ENCODE measurements around the gene NOSTRIN.

The NOSTRIN gene

DNA sequence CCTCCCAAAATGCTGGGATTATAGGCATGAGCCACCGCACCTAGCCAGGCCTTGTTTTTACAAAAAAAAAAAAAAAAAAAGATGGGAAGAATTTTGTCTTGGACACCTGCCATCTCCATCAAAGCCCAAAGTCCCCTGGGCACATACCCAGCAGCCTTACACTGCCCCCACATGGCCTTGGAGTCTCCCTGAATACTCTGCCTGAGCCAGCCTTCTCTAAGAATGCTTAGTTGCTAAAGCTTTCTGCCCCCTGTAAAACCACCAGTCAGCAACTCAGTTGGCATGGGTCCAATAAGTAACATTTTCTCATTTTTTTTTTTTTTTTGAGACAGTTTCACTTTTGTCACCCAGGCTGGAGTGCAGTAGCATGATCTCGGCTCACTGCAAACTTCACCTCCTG is 47.2 kb downstream of the NOSTRIN start:
- no peaks in the 10 kb centered on the region for H3K36me3 ChIP-seq (replicated peaks; ENCODE audit: insufficient read depth, low read length)
- H3K79me2 ChIP-seq (ENCODE audit: low read length) = no peaks in the 10 kb centered on the region
- H4K20me1 ChIP-seq (ENCODE audit: insufficient read depth, low read length) = no peaks in the 10 kb centered on the region
- no peak overlapping the region for H3K4me3 ChIP-seq (ENCODE audit: low read length)
- no peak for TF ChIP-seq EZH2 (optimal IDR thresholded peaks at IDR 0.05; ENCODE audit: low read depth, low read length)
- TF ChIP-seq, protein P1, sequence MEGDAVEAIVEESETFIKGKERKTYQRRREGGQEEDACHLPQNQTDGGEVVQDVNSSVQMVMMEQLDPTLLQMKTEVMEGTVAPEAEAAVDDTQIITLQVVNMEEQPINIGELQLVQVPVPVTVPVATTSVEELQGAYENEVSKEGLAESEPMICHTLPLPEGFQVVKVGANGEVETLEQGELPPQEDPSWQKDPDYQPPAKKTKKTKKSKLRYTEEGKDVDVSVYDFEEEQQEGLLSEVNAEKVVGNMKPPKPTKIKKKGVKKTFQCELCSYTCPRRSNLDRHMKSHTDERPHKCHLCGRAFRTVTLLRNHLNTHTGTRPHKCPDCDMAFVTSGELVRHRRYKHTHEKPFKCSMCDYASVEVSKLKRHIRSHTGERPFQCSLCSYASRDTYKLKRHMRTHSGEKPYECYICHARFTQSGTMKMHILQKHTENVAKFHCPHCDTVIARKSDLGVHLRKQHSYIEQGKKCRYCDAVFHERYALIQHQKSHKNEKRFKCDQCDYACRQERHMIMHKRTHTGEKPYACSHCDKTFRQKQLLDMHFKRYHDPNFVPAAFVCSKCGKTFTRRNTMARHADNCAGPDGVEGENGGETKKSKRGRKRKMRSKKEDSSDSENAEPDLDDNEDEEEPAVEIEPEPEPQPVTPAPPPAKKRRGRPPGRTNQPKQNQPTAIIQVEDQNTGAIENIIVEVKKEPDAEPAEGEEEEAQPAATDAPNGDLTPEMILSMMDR (IDR thresholded peaks at IDR 0.05; ENCODE audit: low read length) = peak; percentile 37
- H3K27ac ChIP-seq (ENCODE audit: low read length) = no peak overlapping the region
- no peak overlapping the region for H3K4me2 ChIP-seq (ENCODE audit: low read depth, low read length)
- H3F3A ChIP-seq (ENCODE audit: insufficient read depth, low read length) = no peaks in the 10 kb centered on the region
- DNase-seq = peak; percentile 87
- no peak overlapping the region for H2AFZ ChIP-seq (ENCODE audit: low read length)
- H3K27me3 ChIP-seq (replicated peaks; ENCODE audit: insufficient read depth, low read length) = no peaks in the 10 kb centered on the region
- no peaks in the 10 kb centered on the region for H3K4me1 ChIP-seq (ENCODE audit: low read length)
- no peaks in the 10 kb centered on the region for H3K9me2 ChIP-seq (replicated peaks; ENCODE audit: insufficient read depth, low read length)
- no peaks in the 10 kb centered on the region for H3K9me3 ChIP-seq (replicated peaks; ENCODE audit: insufficient read depth, low read length)
- H3K9ac ChIP-seq (ENCODE audit: low read length) = no peak overlapping the region

DNA sequence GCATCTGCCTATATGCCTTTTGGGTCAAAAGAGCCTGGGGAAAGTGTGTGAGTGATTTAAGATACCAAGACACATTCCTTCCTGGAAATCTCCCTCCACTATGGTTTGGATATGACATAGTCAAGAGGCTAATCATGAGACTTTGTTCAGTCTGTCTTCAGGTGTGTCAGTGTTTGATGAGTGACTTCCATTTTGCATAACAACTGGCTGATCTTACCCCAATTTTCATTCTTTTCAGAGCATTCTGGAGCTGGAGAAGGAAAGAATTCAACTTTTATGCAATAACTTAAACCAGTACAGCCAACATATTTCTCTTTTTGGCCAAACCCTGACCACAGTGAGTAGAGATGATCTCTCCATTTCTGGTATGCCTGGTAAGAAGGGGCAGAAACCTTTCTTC is 48.4 kb downstream of the NOSTRIN start:
- no peak overlapping the region for H3K4me2 ChIP-seq (ENCODE audit: low read depth, low read length)
- H2AFZ ChIP-seq (ENCODE audit: low read length) = no peak overlapping the region
- no peak for DNase-seq
- H3K27me3 ChIP-seq (replicated peaks; ENCODE audit: insufficient read depth, low read length) = no peaks in the 10 kb centered on the region
- H3K9ac ChIP-seq (ENCODE audit: low read length) = no peak overlapping the region
- no peaks in the 10 kb centered on the region for H3K4me1 ChIP-seq (ENCODE audit: low read length)
- TF ChIP-seq, protein P1 (IDR thresholded peaks at IDR 0.05; ENCODE audit: low read length) = no peak
- TF ChIP-seq EZH2phosphoT487 (IDR thresholded peaks at IDR 0.05; ENCODE audit: low read length) (no peak), EZH2 (optimal IDR thresholded peaks at IDR 0.05; ENCODE audit: low read depth, low read length) (no peak)
- no peaks in the 10 kb centered on the region for H3F3A ChIP-seq (ENCODE audit: insufficient read depth, low read length)
- H3K79me2 ChIP-seq (ENCODE audit: low read length) = no peaks in the 10 kb centered on the region
- no peak overlapping the region for H3K27ac ChIP-seq (ENCODE audit: low read length)
- no peaks in the 10 kb centered on the region for H3K9me2 ChIP-seq (replicated peaks; ENCODE audit: insufficient read depth, low read length)
- no peaks in the 10 kb centered on the region for H4K20me1 ChIP-seq (ENCODE audit: insufficient read depth, low read length)
- H3K4me3 ChIP-seq (ENCODE audit: low read length) = no peak overlapping the region
- no peaks in the 10 kb centered on the region for H3K9me3 ChIP-seq (replicated peaks; ENCODE audit: insufficient read depth, low read length)
- no peaks in the 10 kb centered on the region for H3K36me3 ChIP-seq (replicated peaks; ENCODE audit: insufficient read depth, low read length)

DNA sequence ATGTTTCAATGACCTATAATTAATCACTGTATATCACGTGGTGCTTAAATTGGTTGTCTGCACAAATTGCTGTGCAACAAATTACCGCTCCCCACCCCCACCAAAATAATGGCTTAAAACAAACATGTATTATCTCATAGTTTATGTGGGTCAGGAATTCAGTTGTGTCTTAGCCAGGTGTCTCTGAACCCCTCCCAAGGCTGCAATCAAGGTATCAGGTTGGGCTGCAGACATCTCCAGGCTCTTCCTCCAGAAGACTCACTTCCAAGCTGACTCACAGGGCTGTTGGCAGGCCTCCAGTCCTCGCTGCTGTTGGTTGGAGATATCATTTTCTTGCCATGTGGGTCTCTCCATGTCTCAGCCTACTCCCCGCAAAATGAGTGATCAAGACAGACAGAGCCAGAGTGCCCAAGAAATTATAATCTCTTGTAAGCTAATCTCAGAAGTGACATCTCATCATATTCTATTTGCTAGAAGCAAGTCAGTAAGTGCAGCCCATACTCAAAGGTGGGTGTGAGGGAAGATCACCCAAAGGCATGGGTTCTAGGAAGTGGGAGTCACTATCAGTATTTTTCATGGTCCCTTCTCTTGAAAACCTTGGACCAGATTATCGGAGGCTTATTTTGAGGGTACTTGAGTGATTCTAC is 49.4 kb downstream of the NOSTRIN start:
- no peak for DNase-seq
- Histone ChIP-seq H3K27me3 (replicated peaks; ENCODE audit: insufficient read depth, low read length) (no peaks in the 10 kb centered on the region), H3K27ac (ENCODE audit: low read length) (no peak overlapping the region), H3K36me3 (replicated peaks; ENCODE audit: insufficient read depth, low read length) (no peaks in the 10 kb centered on the region), H4K20me1 (ENCODE audit: insufficient read depth, low read length) (no peaks in the 10 kb centered on the region), H3K4me2 (ENCODE audit: low read depth, low read length) (no peak overlapping the region), H3K79me2 (ENCODE audit: low read length) (no peaks in the 10 kb centered on the region), H2AFZ (ENCODE audit: low read length) (no peak overlapping the region), H3F3A (ENCODE audit: insufficient read depth, low read length) (no peaks in the 10 kb centered on the region), H3K9ac (ENCODE audit: low read length) (no peak overlapping the region), H3K9me3 (replicated peaks; ENCODE audit: insufficient read depth, low read length) (no peaks in the 10 kb centered on the region), H3K4me3 (ENCODE audit: low read length) (no peak overlapping the region), H3K9me2 (replicated peaks; ENCODE audit: insufficient read depth, low read length) (no peaks in the 10 kb centered on the region), H3K4me1 (ENCODE audit: low read length) (no peaks in the 10 kb centered on the region)
- no peak for TF ChIP-seq EZH2phosphoT487 (IDR thresholded peaks at IDR 0.05; ENCODE audit: low read length)
- TF ChIP-seq EZH2 (optimal IDR thresholded peaks at IDR 0.05; ENCODE audit: low read depth, low read length) = no peak
- TF ChIP-seq, protein P1 (IDR thresholded peaks at IDR 0.05; ENCODE audit: low read length) = no peak

Data from MM.1S (cell line).